HG03354 (cell line): ENCODE results near the gene TNFRSF17.
A peak's percentile ranks its signal among the peaks of the same experiment; 100 is the strongest.
"Not testable (repeated sequence)": the region's sequence is repeated elsewhere in the genome, so short reads cannot be mapped to it uniquely, and the experiment has no call there.

Experiments
- ATAC-seq: cut with Tn5 transposase; IDR thresholded peaks from one replicate; pipeline ENCODE4 v1.9.1; 2021; ENCODE audit warnings: mild to moderate bottlenecking; ENCODE audit not compliant: unreplicated experiment, poor library complexity, severe bottlenecking

The TNFRSF17 gene

GRCh38 chr16:11964761-11965551 lies at the start of gene TNFRSF17:
Gene TNFRSF17, plus strand, starts transcription at chr16:11965210. Its CDS starts 115 bp downstream, at chr16:11965325.
- ATAC-seq, result peak; percentile 81

GRCh38 chr16:11915644-11916523 lies 49.1 kb upstream of the TNFRSF17 start, which contains the start of gene GSPT1:
Gene GSPT1, minus strand, starts transcription at chr16:11915956. Its CDS starts 236 bp downstream, at chr16:11915720.
- peak; percentile 87 for ATAC-seq

DNA sequence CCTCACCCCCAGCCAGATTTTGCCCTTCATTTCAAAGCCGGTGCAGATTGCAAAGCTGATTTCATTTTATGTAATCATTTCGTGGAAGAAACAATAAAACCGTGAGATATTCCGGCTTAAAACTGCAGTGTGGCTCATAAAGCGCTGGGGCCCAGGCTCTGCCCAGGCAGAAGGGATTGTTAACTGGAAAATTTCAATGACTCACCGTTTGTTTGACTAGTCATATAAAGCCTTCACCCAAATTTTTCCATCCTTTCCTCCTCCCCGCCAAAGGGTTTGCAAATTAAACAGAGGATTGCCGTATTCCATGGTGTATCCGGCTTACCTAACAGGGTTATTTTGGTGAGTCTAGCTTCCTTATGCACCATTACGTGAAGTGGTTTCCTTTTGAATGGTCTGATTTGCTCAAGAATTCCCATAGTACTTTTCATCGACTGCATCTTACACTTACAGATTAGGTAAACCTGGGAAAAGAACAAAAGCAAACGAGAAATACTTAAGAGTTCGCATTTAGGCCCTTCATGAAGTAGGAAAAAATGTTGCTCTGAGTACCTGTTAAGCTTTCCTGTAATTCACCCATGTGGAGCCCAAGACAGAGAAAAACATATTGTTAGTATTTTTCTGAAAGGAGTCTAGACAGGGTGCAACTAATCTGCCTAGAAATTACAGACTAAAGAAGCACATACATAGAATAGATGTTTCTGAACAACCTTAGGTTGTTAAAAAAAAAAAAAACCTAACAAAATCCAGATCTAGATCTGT lies 48.3 kb upstream of the TNFRSF17 start:
- ATAC-seq, result no peak

DNA sequence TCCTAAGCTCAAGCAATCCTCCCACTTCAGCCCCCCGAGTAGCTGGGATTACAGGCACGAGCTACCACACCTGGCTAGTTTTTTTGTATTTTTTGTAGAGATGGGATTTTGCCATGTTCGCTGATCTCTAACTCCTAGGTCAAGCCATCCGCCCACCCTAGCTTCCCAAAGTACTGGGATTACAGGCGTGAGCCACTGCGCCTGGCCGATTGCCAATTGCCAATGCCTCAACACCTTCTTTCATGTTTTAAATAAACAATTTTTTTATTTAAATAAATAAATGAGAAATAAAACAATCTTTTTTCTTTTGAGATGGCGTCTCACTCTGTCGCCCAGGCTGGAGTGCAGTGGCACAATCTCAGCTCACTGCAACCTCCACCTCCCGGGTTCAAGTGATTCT lies 41.0 kb upstream of the TNFRSF17 start:
- ATAC-seq, result not testable (repeated sequence)

- not testable (repeated sequence) for ATAC-seq
Measured at GRCh38 chr16:11927350-11927749, 37.7 kb upstream of the TNFRSF17 start.

- not testable (repeated sequence) for ATAC-seq
Measured at GRCh38 chr16:11941945-11942344, 23.1 kb upstream of the TNFRSF17 start, which contains the start of gene NPIPB2. Gene NPIPB2, minus strand, starts transcription at chr16:11942045. Its CDS starts 0 bp downstream, at chr16:11942045.

DNA sequence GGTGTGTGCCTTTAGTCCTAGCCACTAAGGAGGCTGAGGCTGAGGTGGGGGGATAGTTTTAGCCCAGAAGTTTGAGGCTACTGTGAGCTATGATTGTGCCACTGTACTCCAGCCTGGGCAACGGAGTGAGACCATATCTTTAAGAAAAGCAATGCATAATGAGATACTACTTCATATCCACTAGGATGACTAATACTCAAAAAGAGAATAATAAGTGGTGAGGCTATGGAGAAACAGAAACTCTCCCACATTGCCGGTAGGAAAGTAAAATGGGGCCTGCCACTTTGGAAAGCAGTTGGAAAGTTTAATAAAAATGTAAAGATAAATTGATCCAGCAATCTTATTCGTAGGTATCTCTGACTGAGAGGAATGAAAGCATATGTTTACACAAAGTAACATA lies 18.6 kb upstream of the TNFRSF17 start:
- ATAC-seq, result no peak

DNA sequence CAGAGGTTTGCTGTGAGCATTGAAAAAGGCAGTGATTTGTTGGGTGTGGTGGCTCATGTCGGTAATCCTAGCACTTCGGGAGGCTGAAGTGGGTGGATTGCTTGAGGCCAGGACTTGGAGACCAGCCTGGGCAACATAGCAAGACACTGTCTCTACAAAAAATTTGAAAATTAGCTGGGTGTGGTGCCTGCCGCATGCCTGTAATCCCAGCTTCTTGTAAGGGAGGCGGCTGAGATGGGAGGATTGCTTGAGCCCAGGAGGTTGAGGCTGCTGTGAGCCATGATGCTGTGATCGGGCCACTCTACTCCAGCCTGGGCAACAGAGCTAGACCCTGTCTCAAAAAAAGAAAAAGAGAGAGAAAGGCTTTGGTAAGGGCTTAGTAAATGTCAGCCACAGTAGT lies 16.2 kb upstream of the TNFRSF17 start:
- no peak for ATAC-seq

DNA sequence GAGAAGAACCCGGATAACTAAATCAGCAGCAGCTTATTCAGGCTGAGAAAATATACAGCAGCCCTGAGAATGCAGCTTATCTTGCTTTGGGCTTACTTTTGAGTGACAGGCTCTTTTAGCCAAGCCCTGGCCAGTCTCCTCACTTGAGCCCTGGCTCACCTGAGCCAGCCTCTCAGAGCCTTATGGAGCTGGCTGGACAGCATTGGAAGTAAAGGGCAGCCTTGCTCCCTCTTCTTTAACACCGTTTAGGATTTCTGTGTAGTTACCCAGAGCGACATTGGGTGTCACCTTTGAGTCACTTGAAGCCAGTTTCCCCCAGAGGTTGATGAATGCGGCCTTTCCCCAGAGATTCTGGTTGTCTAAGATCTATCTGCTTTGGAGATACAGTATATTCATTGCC lies 15.5 kb upstream of the TNFRSF17 start:
- no peak for ATAC-seq

GRCh38 chr16:11950388-11950787 lies 14.6 kb upstream of the TNFRSF17 start:
- ATAC-seq, result no peak

DNA sequence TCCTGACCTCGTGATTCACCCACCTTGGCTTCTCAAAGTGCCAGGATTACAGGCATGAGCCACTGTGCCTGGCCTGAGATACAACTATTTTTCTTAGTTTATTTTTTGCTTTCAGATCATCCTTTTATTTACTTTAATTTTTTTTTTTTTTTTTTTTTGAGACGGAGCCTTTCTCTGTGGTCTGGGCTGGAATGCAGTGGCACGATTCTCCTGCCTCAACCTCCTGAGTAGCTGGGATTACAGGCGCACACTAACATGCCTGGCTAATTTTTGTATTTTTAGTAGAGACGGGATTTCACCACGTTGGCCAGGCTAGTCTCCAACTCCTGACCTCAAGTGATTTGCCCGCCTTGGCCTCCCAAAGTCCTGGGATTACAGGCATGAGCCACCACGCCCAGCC lies 11.4 kb upstream of the TNFRSF17 start:
- ATAC-seq, result not testable (repeated sequence)

DNA sequence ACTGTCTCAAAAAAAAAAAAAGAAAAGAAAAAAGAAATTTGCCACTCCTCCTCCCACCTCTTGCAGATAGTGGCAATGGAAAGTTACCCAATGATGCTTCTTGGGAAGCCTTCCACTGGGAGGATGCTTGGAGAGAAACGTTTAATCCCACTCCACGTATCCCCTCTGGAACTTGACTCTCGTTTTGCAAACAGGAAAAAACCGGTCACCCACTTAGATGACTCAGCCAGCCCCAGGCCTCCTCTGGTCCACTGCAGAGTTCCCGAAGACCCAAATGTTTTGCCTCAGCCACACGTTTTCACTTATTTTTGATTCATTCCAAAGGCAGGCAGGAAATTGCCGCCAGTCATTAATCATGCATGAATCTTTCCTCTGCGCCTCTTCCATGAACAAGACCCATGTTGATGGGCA lies 9.3 kb upstream of the TNFRSF17 start:
- ATAC-seq, result no peak

DNA sequence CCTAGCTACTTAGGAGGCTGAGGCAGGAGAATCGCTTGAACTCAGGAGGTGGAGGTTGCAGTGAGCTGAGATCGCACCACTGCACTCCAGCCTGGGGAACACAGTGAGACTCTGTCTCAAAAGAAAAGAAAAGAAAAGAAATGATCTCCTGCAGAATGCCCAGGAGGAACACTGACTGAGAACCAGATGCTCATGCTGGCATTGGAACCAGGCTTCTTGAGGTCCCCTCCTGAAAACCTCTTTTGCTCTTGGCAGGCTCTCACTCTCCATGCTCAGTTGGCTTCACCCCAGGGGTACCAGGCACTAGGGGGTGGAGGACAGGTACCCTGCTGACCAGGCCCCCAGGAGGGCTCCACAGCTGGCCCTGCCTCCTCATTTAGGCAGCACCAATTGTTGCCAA lies 8.5 kb upstream of the TNFRSF17 start:
- no peak for ATAC-seq

DNA sequence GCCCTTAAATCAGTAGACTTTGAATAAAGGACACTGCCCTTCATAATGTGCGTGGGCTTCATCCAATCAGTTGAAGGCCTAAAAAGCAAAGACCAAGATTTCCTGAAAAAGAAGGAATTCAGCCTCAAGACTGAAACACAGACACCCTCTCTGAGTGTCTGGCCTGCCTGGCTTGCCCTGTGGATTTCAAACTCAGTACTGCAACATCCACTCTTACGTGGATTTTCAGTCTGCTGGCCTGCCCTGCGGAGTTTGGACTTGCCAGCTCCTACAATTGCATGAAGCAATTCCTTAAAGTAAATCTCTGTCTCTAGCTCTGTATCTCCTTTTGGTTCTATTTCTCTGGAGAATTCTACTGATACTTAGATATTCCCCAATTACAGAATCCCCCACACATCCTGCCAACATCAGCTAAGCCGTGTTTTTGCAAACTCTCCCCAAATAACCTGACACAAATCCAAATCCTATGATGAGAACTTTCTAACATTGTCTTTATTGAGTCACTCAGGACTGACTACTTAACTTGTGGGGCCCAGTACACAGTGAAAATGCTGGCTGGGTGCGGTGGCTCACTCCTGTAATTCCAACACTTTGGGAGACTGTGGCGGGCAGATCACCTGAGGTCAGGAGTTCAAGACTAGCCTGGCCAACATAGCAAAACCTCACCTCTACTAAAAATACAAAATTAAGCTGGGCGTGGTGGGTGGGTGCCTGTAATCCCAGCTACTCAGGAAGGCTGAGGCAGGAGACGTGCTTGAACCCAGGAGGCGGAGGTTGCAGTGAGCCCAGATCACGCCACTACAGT lies 7.2 kb upstream of the TNFRSF17 start:
- no peak for ATAC-seq

DNA sequence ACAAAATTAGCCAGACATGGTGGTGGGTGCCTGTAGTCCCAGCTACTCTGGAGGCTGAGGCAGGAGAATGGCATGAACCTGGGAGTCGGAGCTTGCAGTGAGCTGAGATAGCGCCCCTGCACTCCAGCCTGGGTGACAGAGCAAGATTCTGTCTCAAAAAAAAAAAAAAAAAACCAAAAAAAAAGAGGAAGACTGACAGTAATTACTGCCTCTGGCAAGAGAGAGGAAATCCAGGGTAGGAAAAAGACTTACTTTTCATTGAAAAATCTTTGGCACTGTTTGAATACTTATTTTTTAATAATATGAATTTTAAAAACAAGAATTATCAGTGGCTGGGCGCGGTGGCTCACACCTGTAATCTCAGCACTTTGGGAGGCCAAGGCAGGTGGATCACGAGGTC lies 2.6 kb upstream of the TNFRSF17 start:
- ATAC-seq, result not testable (repeated sequence)

DNA sequence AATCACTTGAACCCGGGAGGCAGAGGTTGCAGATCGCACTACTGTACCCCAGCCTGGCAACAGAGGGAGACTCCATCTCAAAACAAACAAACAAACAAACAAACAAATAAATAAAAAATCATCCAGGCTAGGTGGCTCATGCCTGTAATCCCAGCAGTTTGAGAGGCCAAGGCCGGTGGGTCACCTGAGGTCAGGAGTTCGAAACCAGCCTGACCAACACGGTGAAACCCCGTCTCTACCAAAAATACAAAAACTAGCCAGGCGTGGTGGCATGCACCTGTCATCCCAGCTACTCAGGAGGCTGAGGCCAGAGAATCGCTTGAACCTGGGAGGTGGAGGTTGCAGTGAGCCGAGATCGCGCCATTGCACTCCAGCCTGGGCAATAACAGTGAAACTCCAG lies 2.0 kb upstream of the TNFRSF17 start:
- ATAC-seq, result not testable (repeated sequence)

DNA sequence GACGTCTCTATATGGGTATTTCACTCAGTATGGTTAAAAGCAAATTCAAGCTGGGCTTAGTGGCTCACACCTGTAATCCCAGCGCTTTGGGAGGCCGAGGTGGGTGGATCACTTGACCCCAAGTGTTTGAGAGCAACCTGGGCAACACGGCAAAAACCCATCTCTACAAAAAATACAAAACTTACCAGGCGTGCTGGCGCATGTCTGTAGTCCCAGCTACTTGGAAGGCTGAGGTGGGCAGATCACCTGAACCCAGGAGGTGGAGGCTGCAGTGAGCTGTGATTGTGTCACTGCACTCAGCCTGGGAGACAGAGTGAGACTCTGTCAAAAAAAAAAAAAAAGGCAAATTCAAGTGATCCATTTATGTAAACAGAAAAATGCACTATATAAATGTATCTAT lies 1.3 kb upstream of the TNFRSF17 start:
- ATAC-seq, result no peak

GRCh38 chr16:11966173-11966572 lies 1.2 kb downstream of the TNFRSF17 start:
- ATAC-seq, result peak; percentile 30
